AG09309 (cell line): ENCODE results near the gene GPR37.

ENCODE experiments used
- DNase-seq: peaks from one replicate; pipeline ENCODE4 v3.0.0-alpha.2; 2010; ENCODE audit warnings: low read depth
- H3K4me3 ChIP-seq: 2 replicates; pipeline ENCODE4 v1.5.1; 2011; ENCODE audit warnings: mild to moderate bottlenecking, low read depth, low read length, moderate library complexity; ENCODE audit not compliant: control insufficient read depth
- TF ChIP-seq, protein P1 (sequence below): IDR thresholded peaks from 2 replicates; pipeline ENCODE4 v1.5.1; 2011; ENCODE audit warnings: mild to moderate bottlenecking, low read depth, low read length, inconsistent platforms; ENCODE audit not compliant: insufficient read depth, control insufficient read depth; ENCODE audit errors: missing control alignments

Gene GPR37

DNA sequence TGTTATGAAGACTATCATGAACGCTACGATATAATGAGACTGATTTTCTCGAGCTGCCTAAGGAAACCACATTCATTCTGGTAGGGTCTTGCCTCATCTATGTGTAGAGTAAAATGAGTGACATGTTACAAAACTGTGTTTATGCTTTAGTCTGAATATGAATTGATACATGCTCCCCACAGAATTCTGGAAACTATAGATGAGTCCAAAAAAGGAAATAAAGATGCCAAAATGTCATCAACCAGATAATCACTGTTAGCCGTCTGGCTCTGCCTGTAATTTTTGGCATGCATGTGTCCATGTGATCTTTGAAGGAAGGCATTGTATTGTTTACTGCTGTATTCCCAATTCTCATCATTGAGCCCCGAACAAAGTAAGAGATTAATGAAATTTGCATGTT is 42.6 kb upstream of the GPR37 start:
- no peak for DNase-seq
- TF ChIP-seq, protein P1, sequence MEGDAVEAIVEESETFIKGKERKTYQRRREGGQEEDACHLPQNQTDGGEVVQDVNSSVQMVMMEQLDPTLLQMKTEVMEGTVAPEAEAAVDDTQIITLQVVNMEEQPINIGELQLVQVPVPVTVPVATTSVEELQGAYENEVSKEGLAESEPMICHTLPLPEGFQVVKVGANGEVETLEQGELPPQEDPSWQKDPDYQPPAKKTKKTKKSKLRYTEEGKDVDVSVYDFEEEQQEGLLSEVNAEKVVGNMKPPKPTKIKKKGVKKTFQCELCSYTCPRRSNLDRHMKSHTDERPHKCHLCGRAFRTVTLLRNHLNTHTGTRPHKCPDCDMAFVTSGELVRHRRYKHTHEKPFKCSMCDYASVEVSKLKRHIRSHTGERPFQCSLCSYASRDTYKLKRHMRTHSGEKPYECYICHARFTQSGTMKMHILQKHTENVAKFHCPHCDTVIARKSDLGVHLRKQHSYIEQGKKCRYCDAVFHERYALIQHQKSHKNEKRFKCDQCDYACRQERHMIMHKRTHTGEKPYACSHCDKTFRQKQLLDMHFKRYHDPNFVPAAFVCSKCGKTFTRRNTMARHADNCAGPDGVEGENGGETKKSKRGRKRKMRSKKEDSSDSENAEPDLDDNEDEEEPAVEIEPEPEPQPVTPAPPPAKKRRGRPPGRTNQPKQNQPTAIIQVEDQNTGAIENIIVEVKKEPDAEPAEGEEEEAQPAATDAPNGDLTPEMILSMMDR, result no peak
- no peak overlapping the region for H3K4me3 ChIP-seq

GRCh38 chr7:124801330-124801895 is 35.8 kb upstream of the GPR37 start:
- H3K4me3 ChIP-seq, result no peak overlapping the region
- TF ChIP-seq, protein P1, result no peak

DNA sequence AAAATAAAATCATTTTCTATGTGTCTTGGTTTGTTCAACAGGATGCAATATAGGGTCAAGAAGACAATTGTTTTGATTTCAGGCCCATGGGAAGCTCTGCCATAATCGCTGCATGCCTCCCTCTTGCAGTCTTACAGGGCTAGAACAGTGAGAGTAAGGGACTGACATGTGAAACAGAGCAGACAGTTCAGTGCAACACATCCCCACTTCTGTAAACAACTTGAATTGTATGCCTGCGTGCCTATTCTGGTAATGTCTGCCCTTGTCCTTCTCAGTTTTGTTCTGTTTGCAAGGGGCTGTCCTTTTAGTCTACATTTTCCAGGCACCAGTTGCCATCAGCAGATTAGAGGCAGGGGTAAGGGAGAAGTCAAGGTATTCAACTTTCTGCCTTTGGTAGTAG is 34.8 kb upstream of the GPR37 start:
- no peak overlapping the region for H3K4me3 ChIP-seq
- no peak for DNase-seq
- TF ChIP-seq, protein P1, result no peak

More at GRCh38 chr7:124801330-124801895, 35.8 kb upstream of the GPR37 start:
- DNase-seq, result no peak

- TF ChIP-seq, protein P1, result no peak
- DNase-seq, result no peak
- H3K4me3 ChIP-seq, result no peak overlapping the region
These were observed 33.9 kb upstream of the GPR37 start for GRCh38 chr7:124799448-124799847.

- no peak overlapping the region for H3K4me3 ChIP-seq
- DNase-seq, result no peak
- TF ChIP-seq, protein P1, result no peak
These were observed 31.2 kb upstream of the GPR37 start for GRCh38 chr7:124796771-124797170.

DNA sequence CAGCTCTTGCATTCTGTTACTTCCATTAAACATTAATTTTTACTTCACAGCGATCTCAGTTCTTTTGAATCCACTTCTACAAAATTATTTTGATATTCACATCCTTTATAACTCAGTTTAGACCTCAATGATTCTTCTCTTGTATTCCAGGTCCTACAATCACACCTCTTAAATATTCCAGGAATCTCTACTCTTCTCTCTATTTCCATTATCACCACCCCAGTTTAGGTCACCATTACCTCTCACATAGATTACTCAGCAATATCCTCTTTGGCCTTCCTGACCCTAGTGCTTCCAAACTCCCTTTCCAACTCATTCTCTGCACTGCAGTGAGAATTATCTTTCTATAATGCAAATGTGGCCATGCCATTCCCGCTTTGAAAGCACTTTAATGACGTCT is 27.1 kb upstream of the GPR37 start:
- DNase-seq, result no peak
- TF ChIP-seq, protein P1, result no peak
- no peak overlapping the region for H3K4me3 ChIP-seq

GRCh38 chr7:124792002-124792401 is 26.4 kb upstream of the GPR37 start:
- DNase-seq, result no peak
- TF ChIP-seq, protein P1, result no peak
- no peak overlapping the region for H3K4me3 ChIP-seq
